ENCODE measurements around the gene ZSCAN12.

DNA sequence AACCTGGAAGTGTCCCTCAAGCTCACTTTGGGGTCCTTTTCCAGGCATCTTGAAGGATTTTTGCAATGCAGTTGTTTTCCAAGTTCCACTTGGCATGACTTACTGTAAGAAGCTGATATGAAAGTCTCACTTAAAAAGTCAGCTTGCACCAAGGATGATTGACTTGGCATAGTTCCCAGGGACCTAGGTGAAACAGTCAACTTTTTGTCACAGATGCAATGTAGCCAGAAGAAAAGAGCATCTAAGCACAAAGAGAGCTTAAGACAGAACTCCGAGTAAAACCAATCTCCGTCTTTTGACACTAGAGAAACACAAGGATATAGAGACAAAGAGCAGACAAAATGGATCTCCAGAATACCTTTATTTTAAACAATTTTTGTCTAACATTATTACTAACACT is 2.6 kb upstream of the ZSCAN12 start:
- TF ChIP-seq, protein P1, sequence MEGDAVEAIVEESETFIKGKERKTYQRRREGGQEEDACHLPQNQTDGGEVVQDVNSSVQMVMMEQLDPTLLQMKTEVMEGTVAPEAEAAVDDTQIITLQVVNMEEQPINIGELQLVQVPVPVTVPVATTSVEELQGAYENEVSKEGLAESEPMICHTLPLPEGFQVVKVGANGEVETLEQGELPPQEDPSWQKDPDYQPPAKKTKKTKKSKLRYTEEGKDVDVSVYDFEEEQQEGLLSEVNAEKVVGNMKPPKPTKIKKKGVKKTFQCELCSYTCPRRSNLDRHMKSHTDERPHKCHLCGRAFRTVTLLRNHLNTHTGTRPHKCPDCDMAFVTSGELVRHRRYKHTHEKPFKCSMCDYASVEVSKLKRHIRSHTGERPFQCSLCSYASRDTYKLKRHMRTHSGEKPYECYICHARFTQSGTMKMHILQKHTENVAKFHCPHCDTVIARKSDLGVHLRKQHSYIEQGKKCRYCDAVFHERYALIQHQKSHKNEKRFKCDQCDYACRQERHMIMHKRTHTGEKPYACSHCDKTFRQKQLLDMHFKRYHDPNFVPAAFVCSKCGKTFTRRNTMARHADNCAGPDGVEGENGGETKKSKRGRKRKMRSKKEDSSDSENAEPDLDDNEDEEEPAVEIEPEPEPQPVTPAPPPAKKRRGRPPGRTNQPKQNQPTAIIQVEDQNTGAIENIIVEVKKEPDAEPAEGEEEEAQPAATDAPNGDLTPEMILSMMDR (conservative IDR thresholded peaks at IDR 0.05; ENCODE audit: low read length) = no peak
- no peak for TF ChIP-seq EZH2phosphoT487 (IDR thresholded peaks at IDR 0.05; ENCODE audit: borderline replicate concordance)
